ENCODE data around the gene HRG.
A peak's percentile ranks its signal among the peaks of the same experiment; 100 is the strongest.
"Not testable (repeated sequence)": the region's sequence is repeated elsewhere in the genome, so short reads cannot be mapped to it uniquely, and the experiment has no call there.

Gene HRG

DNA sequence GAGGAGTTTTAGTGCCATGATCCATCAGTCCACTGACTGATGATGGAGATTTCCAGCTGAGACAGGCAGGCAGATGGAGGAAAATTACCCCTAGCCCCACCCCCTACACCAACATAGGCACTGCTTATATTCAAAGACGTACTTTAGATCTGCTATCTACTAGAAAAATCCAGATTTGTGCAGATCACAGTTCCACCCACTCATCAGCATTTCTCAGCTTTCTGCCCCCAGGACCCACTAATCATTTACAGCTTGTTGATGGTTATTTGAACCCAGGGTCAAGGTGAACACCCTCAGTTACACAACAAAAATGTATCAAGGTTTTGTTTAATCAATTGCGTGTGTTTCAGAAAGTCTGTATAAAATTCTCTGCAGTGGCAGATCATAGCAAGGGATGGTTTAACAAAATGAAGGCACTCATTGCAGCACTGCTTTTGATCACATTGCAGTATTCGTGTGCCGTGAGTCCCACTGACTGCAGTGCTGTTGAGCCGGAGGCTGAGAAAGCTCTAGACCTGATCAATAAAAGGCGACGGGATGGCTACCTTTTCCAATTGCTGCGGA, at the start of gene HRG:
Gene HRG (plus strand): TSS at position 390 of the 564 bp plus-strand sequence. CDS start 18 bp downstream, at position 408.
- no peak for DNase-seq

DNA sequence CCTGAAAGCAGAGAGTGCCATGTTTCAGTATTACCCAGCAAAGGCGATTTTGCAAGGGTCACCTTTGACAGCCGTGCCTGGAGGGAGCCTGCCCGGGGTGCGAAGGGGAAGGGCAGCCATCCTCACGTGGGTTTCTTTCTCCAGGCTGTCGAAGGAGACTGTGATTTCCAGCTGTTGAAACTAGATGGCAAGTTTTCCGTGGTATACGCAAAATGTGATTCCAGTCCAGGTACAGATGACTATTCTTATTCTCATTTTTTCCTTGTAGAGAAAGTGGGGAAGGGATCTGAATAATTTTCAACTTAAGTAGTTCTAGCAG, 49.6 kb upstream of the HRG start:
- DNase-seq = no peak

- DNase-seq = peak; percentile 69
Measured at GRCh38 chr3:186617036-186617946, 48.5 kb upstream of the HRG start.

GRCh38 chr3:186618318-186618938, 47.4 kb upstream of the HRG start:
- no peak for DNase-seq

- DNase-seq = no peak
Measured at GRCh38 chr3:186619787-186620212, 46.0 kb upstream of the HRG start.

- DNase-seq = no peak
Measured at GRCh38 chr3:186620213-186621092, 45.4 kb upstream of the HRG start.

DNA sequence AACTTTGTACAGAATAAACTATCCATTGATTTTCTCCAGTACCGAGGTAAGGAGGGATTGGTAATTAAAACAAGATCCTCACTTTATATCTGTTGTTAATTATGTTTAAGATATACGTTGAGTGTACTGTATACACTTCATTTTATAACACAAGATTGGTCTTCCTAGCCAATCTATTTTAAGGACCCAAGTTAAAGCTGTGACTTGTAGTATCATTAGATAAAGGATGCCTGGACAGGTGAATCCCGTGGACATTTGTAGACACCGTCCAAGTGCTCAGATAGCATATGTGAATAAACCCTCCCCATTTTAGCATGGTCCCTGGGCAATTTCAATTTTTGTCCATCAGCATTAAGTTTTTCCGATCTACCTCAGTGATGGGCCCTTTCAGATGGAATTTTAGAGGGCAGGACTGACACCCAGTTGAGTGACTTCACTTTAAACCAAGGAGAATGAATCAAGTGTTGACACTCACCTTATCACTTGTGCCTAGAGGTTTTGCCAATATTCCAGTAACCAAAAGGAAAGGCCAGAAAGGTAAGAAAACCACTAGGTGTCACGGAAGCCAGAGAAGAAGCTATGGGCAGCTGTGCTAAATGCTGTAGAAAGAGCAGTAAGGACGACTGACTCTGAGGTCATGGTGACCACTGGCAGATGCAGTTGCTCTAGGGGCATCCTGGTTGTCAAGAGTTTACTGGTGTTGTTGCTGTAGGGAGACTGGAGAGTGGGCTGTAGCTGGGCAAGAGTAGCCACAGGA, 43.7 kb upstream of the HRG start:
- DNase-seq = no peak

DNA sequence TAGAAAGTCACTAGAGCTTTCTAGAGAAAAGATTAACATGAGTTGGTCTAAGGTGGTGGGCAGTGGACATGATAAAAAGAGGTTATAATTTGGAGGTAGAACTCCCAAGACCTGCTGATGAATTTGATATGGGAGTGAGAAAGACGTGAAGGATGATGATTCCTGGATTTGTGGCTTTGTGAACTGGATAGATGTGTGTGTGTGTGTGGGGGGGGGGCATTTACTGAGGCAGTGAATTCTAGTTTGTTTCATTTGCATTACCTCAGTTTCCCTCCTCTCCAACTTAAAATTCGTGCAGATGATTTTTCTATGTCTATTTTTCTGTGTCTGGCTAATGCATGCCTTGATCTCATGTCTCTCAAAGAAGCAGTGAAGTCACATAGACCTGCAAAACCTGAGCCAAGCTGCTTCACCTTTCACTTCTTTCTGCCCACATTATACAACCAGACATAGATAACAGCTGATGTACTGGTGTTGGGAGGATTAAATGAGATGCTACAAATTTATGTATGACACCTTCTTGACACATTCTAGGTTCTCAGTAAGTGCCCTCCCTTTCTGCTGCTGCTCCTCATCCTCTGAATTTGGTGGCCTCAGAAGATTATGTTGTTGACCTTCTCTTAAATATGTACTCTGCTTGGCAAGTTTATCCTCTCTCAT, 43.0 kb upstream of the HRG start:
- DNase-seq = no peak

GRCh38 chr3:186624598-186624997, 41.2 kb upstream of the HRG start:
- DNase-seq = no peak

GRCh38 chr3:186625600-186626042, 40.2 kb upstream of the HRG start:
- no peak for DNase-seq

- no peak for DNase-seq
Measured at GRCh38 chr3:186626254-186626847, 39.5 kb upstream of the HRG start.

- DNase-seq = no peak
Measured at GRCh38 chr3:186627852-186628414, 37.9 kb upstream of the HRG start.

DNA sequence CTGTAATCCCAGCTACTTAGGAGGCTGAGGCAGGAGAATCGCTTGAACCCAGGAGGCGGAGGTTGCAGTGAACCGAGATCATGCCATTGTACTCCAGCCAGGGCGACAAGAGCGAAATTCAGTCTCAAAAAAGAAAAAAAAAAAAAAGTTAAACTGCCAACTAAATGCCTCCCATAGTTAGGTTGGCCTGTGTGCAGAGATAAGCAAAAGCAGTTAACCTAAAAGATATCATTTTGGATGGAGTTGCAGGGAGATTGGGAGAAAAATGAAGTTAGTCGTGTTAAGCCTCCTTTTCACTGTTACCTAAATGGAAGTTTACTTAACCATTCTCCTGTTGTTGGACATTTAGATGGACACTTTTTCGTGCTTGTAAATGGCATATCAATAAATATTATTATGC, 37.1 kb upstream of the HRG start:
- DNase-seq = no peak

DNA sequence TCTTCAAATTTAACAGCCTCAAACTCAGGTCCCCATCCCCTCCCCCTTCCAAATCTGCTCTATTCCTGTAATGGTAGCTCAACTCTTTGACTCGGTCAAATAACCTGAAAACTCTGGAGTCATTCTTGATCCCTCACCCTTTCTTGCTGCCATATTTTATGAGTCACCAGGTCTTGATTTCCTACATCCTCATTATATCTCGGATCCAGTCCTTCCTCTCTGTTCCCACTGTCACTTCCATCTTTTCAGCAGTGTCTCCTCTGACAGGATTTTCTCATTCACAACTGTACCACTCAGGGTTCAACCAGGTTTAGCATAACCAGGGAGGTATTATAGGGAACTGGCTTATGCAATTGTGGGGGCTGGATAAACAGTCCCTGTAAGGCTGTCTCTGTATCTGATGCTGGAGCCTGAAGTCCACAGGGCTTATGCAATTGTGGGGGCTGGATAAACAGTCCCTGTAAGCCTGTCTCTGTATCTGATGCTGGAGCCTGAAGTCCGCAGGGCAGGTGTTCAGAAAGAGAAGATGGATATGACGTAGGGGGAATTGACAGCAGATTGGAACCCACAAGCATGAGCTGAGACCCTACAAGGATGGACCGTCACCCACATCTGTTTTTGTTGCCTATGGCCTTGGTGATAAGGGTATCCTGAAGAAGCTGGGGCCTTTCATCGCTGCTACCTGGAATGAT, 34.7 kb upstream of the HRG start:
- DNase-seq = no peak

DNA sequence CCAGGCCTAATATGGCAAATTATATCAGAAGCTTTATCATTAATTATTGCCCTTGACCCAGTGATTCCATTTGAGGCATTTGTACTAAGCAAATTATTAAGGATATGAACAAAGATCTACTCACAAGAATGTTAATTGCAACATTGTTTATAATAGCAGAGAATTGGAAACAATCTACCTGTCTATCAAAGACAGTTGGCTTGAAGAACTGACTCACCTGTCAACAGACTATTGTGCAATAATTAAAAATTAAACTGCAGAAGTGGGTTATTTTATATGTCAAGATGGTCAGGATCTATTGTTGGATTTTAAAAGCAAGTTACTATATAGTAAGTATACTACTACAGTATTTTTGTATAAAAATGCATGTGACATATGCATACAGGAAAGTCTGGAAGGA, 32.3 kb upstream of the HRG start:
- DNase-seq = no peak

- DNase-seq = not testable (repeated sequence)
Measured at GRCh38 chr3:186634207-186634606, 31.6 kb upstream of the HRG start.

DNA sequence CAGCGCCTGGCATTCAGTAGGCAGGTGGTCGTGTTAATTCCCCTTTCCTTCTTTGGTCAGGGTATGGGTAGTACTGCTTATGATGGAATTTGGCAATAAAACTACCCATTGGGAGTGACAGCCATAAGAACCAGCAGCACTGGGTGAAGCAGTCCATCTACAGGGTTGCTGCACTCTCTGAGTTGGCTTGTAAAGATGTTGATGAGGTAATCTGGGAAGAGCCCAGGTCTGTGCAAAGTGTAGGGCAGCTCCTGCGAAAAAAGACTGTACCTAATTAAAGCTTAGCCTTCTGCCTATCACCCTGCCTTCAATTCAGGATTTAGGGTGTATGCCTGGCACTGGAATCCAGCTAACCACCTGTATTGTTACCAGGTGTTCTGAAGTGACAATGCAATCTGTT, 30.3 kb upstream of the HRG start:
- DNase-seq = no peak

GRCh38 chr3:186636536-186636935, 29.3 kb upstream of the HRG start:
- no peak for DNase-seq

- no peak for DNase-seq
Measured at GRCh38 chr3:186637686-186638085, 28.1 kb upstream of the HRG start.

DNA sequence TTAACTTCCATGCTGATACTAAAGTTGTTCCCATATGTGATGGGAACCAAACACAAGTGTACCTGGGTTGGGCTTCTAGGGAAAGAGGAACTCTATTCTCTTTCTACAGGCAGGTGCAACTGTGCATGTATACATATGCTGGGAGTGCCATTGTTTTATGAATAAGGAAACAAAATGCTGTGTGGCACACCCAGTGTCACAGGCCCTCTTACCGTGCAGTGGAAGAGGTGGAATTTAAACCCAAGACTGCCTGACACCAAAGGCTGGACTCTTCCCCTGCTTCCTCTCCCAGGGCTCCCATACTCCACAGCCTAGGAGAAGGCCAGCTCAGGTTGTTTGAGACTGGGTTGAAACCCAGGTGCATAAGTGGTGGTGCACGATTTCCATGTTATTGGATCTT, 27.6 kb upstream of the HRG start:
- DNase-seq = no peak

Data from NCI-H1092 (cell line).